ENCODE measurements around the gene KDM5A.
A peak's percentile ranks its signal among the peaks of the same experiment; 100 is the strongest.
"Not testable (repeated sequence)": the region's sequence is repeated elsewhere in the genome, so short reads cannot be mapped to it uniquely, and the experiment has no call there.

KDM5A gene

GRCh38 chr12:332581-333205 lies 56.4 kb downstream of the KDM5A start:
- DNase-seq: no peak

GRCh38 chr12:331287-331686 lies 57.8 kb downstream of the KDM5A start:
- no peak for DNase-seq

- DNase-seq: no peak
Measured at GRCh38 chr12:325906-326305, 63.2 kb downstream of the KDM5A start.

GRCh38 chr12:323507-323906 lies 65.6 kb downstream of the KDM5A start:
- DNase-seq: no peak

- DNase-seq: no peak
Measured at GRCh38 chr12:321606-322326, 67.4 kb downstream of the KDM5A start.

GRCh38 chr12:318759-319515 lies 70.2 kb downstream of the KDM5A start:
- DNase-seq: no peak

GRCh38 chr12:308511-308910 lies 80.6 kb downstream of the KDM5A start:
- DNase-seq: no peak

- no peak for DNase-seq
Measured at GRCh38 chr12:307406-307805, 81.7 kb downstream of the KDM5A start.

- DNase-seq: no peak
Measured at GRCh38 chr12:304805-305204, 84.3 kb downstream of the KDM5A start.

GRCh38 chr12:302766-303165 lies 86.4 kb downstream of the KDM5A start:
- DNase-seq: not testable (repeated sequence)

- DNase-seq: not testable (repeated sequence)
Measured at GRCh38 chr12:300166-300565, 89.0 kb downstream of the KDM5A start.

- DNase-seq: not testable (repeated sequence)
Measured at GRCh38 chr12:299511-299910, 89.6 kb downstream of the KDM5A start.

- DNase-seq: not testable (repeated sequence)
Measured at GRCh38 chr12:298059-298458, 91.1 kb downstream of the KDM5A start.

GRCh38 chr12:295132-295531 lies 94.0 kb downstream of the KDM5A start:
- no peak for DNase-seq

GRCh38 chr12:293199-293598 lies 95.9 kb downstream of the KDM5A start:
- DNase-seq: no peak

GRCh38 chr12:292186-292585 lies 96.9 kb downstream of the KDM5A start:
- DNase-seq: no peak

- DNase-seq: no peak
Measured at GRCh38 chr12:291153-291723, 97.9 kb downstream of the KDM5A start.

- peak; percentile 75 for DNase-seq
Measured at GRCh38 chr12:288687-289086, 100.4 kb downstream of the KDM5A start.

- no peak for DNase-seq
Measured at GRCh38 chr12:286531-287300, 102.4 kb downstream of the KDM5A start.

GRCh38 chr12:278046-278445 lies 111.1 kb downstream of the KDM5A start:
- no peak for DNase-seq

GRCh38 chr12:275812-276211 lies 113.3 kb downstream of the KDM5A start:
- no peak for DNase-seq

- no peak for DNase-seq
Measured at GRCh38 chr12:273382-273781, 115.7 kb downstream of the KDM5A start.

GRCh38 chr12:272942-273341 lies 116.2 kb downstream of the KDM5A start:
- DNase-seq: no peak
